GM23338 (cell line): ENCODE results near the gene ACTG1. TPM values are rescaled to one million over a fixed set of nuclear protein-coding genes. Genes with fewer than 3 reads are reported as not detected.

Experiments used
- ATAC-seq: fragments of 200-7000 bp; cut with Tn5 transposase; 3 replicates; pipeline ENCODE4 v1.9.1; 2020
- DNase-seq: peaks from one replicate; pipeline ENCODE4 v3.0.0-alpha.2; 2015; ENCODE audit warnings: low spot score
- H2AFZ ChIP-seq: fragments of 200-600 bp; sonication (generic); 2 replicates; pipeline ENCODE4 v1.8.0; 2016; ENCODE audit warnings: antibody characterized with exemption, mild to moderate bottlenecking, moderate library complexity
- H3F3A ChIP-seq: fragments of 200-600 bp; sonication (generic); replicated peaks from 2 replicates; pipeline ENCODE4 v1.8.0; 2017; ENCODE audit warnings: antibody characterized with exemption, mixed run types, low read depth
- H3K27ac ChIP-seq: fragments of 200-600 bp; sonication (generic); 2 replicates; pipeline ENCODE4 v1.6.1; 2016; ENCODE audit warnings: low read depth
- H3K27me3 ChIP-seq: fragments of 200-600 bp; sonication (generic); 2 replicates; pipeline ENCODE4 v1.8.0; 2016; ENCODE audit warnings: mild to moderate bottlenecking, mixed run types, moderate library complexity; ENCODE audit not compliant: insufficient read depth
- H3K36me3 ChIP-seq: fragments of 200-600 bp; sonication (generic); 2 replicates; pipeline ENCODE4 v1.8.0; 2016; ENCODE audit warnings: mild to moderate bottlenecking; ENCODE audit not compliant: insufficient read depth
- H3K4me1 ChIP-seq: fragments of 200-600 bp; sonication (generic); 2 replicates; pipeline ENCODE4 v1.8.0; 2016; ENCODE audit warnings: mild to moderate bottlenecking, moderate library complexity; ENCODE audit not compliant: insufficient read depth
- H3K4me2 ChIP-seq: fragments of 200-600 bp; sonication (generic); 2 replicates; pipeline ENCODE4 v1.7.1; 2017; ENCODE audit warnings: mixed run types
- H3K4me3 ChIP-seq: fragments of 200-600 bp; sonication (generic); 2 replicates; pipeline ENCODE4 v1.6.1; 2016; ENCODE audit warnings: mixed run types
- H3K79me2 ChIP-seq: fragments of 200-600 bp; sonication (generic); replicated peaks from 2 replicates; pipeline ENCODE4 v1.8.0; 2017; ENCODE audit warnings: mild to moderate bottlenecking; ENCODE audit not compliant: insufficient read depth
- H3K9me2 ChIP-seq: fragments of 200-600 bp; sonication (generic); 2 replicates; pipeline ENCODE4 v1.8.0; 2017; ENCODE audit not compliant: insufficient read depth
- H4K20me1 ChIP-seq: fragments of 200-600 bp; sonication (generic); replicated peaks from 2 replicates; pipeline ENCODE4 v1.8.0; 2017; ENCODE audit warnings: mild to moderate bottlenecking; ENCODE audit not compliant: insufficient read depth
- H3K27ac Mint-ChIP-seq: 2 replicates; pipeline ENCODE4 v1.8.0; 2020; ENCODE audit warnings: inconsistent platforms, mild to moderate bottlenecking, moderate library complexity, mixed read lengths
- H3K27me3 Mint-ChIP-seq: 3 replicates; pipeline ENCODE4 v1.8.0; 2022; ENCODE audit warnings: low read depth, mild to moderate bottlenecking, moderate library complexity, mixed read lengths, inconsistent platforms; ENCODE audit not compliant: insufficient read depth, poor library complexity
- H3K36me3 Mint-ChIP-seq: 3 replicates; pipeline ENCODE4 v1.8.0; 2021; ENCODE audit warnings: low read depth, mild to moderate bottlenecking, inconsistent platforms, moderate library complexity, mixed read lengths
- H3K4me1 Mint-ChIP-seq: 3 replicates; pipeline ENCODE4 v1.8.0; 2020; ENCODE audit warnings: mild to moderate bottlenecking, inconsistent platforms, mixed read lengths
- H3K4me3 Mint-ChIP-seq: 3 replicates; pipeline ENCODE4 v1.8.0; 2021; ENCODE audit warnings: moderate library complexity, mild to moderate bottlenecking, inconsistent platforms, mixed read lengths
- H3K9me3 Mint-ChIP-seq: 3 replicates; pipeline ENCODE4 v1.8.0; 2020; ENCODE audit warnings: moderate library complexity, mild to moderate bottlenecking, inconsistent platforms, mixed read lengths
- CREB1 ChIP-seq: fragments of 250-450 bp; sonication (Bioruptor Pico); IDR thresholded peaks from 2 replicates; pipeline ENCODE4 v1.5.0; 2020; ENCODE audit warnings: low read depth, mild to moderate bottlenecking, moderate library complexity
- CTCF ChIP-seq, 2 experiments: fragments of 200-600 bp in 1 of 2; sonication (generic) in 1 of 2; conservative IDR thresholded peaks; 2 replicates each; pipeline versions ENCODE4 v1.5.1 to v1.6.1; 2016 to 2017; ENCODE audit warnings: antibody characterized with exemption in 2 of 2, low read depth in 2 of 2, mild to moderate bottlenecking in 2 of 2, moderate library complexity in 1 of 2
- EZH2phosphoT487 ChIP-seq: fragments of 200-600 bp; sonication (generic); IDR thresholded peaks from one replicate; pipeline ENCODE4 v1.8.1; 2018; ENCODE audit warnings: antibody characterized with exemption; ENCODE audit not compliant: unreplicated experiment
- JUNB ChIP-seq: IDR thresholded peaks from one replicate; pipeline ENCODE4 v1.6.1; 2016; ENCODE audit warnings: antibody characterized with exemption; ENCODE audit not compliant: unreplicated experiment
- NANOG ChIP-seq: IDR thresholded peaks from 2 replicates; pipeline ENCODE4 v1.6.1; 2016; ENCODE audit warnings: antibody characterized with exemption, borderline replicate concordance
- POLR2AphosphoS5 ChIP-seq: IDR thresholded peaks from 2 replicates; pipeline ENCODE4 v1.6.1; 2016; ENCODE audit warnings: antibody characterized with exemption, low read depth
- REST ChIP-seq: IDR thresholded peaks from one replicate; pipeline ENCODE4 v1.6.1; 2018; ENCODE audit warnings: antibody characterized with exemption; ENCODE audit not compliant: unreplicated experiment
- STAT1 ChIP-seq: IDR thresholded peaks from one replicate; pipeline ENCODE4 v1.6.1; 2016; ENCODE audit warnings: antibody characterized with exemption; ENCODE audit not compliant: unreplicated experiment
- ZNF114 ChIP-seq: fragments of 250-450 bp; sonication (Bioruptor Pico); IDR thresholded peaks from 2 replicates; pipeline ENCODE4 v1.5.0; 2020; ENCODE audit warnings: mild to moderate bottlenecking, moderate library complexity
- polyA plus RNA-seq: library from polyadenylated mRNA; unstranded; fragments of >200 nt; fragmentation: Nextera tagmentation; extraction: Ambion mirVana; gene quantifications from 2 replicates; pipeline ENCODE4 v1.2.1, GENCODE V29; 2016
- total RNA-seq: library from RNA; depleted of rRNA; stranded (reverse); fragments of >200 nt; shearing (Covaris generic); gene quantifications from 2 replicates; pipeline ENCODE4 v1.2.3, GENCODE V29; 2014
- TF ChIP-seq, protein P1 (sequence below): IDR thresholded peaks from 2 replicates; pipeline ENCODE4 v1.6.1; 2016; ENCODE audit warnings: antibody characterized with exemption

ACTG1 gene
- total and polyA plus RNA-seq, 2 experiments from 2014 or later, result 1,867 to 4,739 TPM

DNA sequence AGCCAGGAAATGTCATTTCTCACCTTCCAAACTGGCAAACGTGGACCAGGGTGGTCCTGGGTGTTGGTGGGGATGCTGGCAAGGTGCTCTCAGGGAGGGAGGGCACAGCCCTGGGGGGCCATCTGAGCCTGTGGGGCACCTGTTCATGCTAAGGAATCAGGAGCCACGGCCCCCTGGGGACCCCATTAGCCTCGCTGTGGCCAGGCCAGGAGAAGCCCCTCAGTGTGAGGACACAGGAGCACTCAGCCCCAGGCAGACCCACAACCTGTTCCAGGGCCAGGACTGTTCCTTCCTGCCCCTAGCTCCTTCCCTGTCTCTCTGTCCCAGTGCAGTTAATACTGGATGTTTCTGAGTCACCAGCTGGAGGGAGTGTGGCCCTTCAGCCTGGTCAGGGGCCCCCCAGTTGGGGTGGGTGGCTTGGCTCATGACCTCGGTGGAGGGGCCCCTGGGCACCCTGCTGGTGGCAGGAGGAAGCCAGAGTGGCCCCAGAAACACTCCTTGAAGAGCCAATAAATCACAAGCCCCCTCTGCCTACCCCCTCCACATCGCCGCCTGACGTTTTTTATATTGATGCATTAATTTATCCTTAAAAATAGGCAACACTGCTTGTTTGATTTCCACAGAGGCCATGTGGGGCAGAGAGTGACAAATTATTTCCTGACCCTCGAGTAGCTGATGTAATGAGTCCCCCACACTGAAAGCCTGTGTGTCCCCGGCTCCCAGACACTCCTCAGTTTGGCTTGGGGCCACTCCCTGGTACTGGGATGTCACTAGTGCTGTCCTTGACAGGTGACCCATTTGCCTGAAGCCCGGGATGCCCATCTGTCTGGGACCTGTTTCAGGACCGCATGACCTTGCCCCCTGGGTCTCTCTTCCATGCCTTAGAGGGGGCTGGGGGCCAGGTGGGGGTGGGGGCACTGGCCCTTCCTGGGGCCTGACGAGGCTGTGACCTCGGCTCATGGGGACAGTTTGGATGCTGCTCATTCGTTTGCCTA is 22.3 kb downstream of the ACTG1 start (continued):
- TF ChIP-seq POLR2AphosphoS5 (no peak), JUNB (no peak), CREB1 (CRISPR knock-in tag) (no peak), EZH2phosphoT487 (no peak), REST (no peak)
- TF ChIP-seq, protein P1, sequence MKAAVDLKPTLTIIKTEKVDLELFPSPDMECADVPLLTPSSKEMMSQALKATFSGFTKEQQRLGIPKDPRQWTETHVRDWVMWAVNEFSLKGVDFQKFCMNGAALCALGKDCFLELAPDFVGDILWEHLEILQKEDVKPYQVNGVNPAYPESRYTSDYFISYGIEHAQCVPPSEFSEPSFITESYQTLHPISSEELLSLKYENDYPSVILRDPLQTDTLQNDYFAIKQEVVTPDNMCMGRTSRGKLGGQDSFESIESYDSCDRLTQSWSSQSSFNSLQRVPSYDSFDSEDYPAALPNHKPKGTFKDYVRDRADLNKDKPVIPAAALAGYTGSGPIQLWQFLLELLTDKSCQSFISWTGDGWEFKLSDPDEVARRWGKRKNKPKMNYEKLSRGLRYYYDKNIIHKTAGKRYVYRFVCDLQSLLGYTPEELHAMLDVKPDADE, result no peak

DNA sequence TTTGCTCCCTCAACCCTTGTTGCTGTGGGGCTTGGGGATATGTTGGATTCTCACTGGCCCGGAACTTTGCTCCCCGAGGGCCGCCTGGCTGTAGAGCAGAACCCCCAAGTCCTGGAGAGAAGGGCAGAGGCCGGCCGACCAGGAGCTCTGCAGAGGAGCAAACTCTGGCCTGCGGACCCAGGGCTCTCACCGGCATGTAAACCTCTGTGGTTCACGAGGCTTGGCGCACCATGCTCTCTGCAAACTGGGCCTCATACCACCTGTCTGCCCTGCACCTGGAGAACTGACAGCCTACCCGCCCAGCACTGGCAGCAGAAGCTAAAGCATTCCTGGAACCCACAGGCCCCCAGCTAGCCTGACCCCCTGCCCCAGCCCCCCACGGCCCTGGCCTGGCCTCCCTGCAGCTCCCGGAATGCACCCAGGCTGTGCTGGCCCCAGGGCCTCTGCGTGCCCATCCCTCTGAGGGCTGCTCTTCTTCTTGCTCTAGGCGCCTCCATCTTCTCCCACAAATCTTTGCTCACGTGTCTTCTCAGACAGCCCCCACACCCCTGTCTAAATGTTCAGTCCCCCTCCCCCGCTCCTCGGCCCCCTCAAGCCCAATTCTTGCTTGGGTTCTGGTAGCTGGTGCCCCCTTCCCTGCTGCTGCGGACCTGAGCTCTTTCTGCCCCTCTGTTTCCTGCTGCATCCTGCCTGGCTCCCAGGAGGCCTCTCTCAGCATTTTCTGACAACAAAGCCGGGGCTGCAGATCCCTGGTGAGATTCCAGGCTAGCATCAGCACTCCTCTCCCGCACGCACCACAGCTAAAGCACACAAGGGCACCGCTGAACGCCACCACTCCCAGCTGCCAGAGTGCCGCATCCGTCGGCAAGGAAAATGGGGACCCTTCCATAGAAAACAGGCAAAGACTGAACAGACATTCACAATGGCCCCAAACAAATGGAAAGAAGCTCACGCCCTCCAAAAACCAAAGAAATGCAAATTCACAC is 23.3 kb downstream of the ACTG1 start:
- DNase-seq (peak; percentile 68), ATAC-seq (peak; percentile 34)
- Histone ChIP-seq H4K20me1 (no peaks in the 10 kb centered on the region), H3K36me3 (no peaks in the 10 kb centered on the region), H3K4me3 (peak overlapping the region; percentile 37), H3K27me3 (peaks cover 23% of the 10 kb centered on the region), H3K27ac (peak overlapping the region; percentile 51; the same call in 1 of the 2 replicates), H3K4me2 (peak overlapping the region; percentile 78), H3K9me2 (no peaks in the 10 kb centered on the region), H3F3A (peaks cover 4% of the 10 kb centered on the region), H2AFZ (peak overlapping the region; percentile 19; the same call in 1 of the 2 replicates), H3K4me1 (peaks cover 32% of the 10 kb centered on the region), H3K79me2 (no peaks in the 10 kb centered on the region)
- peaks cover 47% of the 10 kb centered on the region for H3K27me3 Mint-ChIP-seq
- H3K4me1 Mint-ChIP-seq, result peaks cover 31% of the 10 kb centered on the region
- H3K27ac Mint-ChIP-seq, result no peak overlapping the region
- H3K4me3 Mint-ChIP-seq, result peak overlapping the region; percentile 55
- no peaks in the 10 kb centered on the region for H3K9me3 Mint-ChIP-seq
- H3K36me3 Mint-ChIP-seq, result no peaks in the 10 kb centered on the region
- no peak for TF ChIP-seq JUNB
- TF ChIP-seq STAT1, result no peak
- TF ChIP-seq ZNF114 (CRISPR knock-in tag), result no peak
- no peak for TF ChIP-seq REST
- no peak for TF ChIP-seq CREB1 (CRISPR knock-in tag)
- no peak for TF ChIP-seq NANOG
- no peak for TF ChIP-seq CTCF (conservative IDR thresholded peaks at IDR 0.05; ENCODE audit: low read depth in 2 of 2)
- TF ChIP-seq EZH2phosphoT487, result no peak
- no peak for TF ChIP-seq POLR2AphosphoS5
